CD1c-positive myeloid dendritic cell (primary cell): ENCODE measurements around the gene SINHCAF.

Experiments
- DNase-seq: peaks from one replicate; pipeline ENCODE4 v3.0.0-alpha.2; 2016; ENCODE audit errors: extremely low spot score

The SINHCAF gene

DNA sequence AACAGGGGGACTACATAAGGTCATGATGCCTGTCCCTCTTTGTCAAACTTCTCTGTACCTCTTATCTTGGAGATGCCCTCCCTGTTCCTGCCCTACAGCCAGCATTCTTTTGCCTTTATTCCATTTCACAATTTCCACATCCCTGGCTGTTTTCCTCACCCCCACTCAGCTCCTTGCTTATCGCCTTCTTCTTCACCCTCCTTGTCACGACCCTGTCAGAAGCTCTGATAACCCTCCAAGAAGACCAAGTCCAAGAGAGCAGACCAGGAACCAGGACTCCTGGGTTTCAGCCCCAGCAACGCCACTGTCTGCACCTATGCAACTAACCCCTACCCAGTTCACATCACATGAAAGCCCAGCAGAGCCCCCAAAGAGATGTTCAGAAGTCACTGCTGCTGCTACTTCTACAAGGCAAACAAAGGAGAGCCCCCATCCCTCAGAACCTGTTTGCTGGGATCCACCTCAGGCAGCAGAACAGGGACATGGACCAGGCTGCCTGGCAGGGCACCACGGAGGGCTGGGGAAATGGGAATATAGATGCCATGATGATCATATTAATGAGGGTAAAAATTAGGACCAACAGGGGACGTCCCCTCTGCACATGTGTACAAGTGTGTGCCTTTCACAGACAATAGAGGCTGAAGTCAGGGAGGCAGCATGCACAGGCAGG, 92.8 kb downstream of the SINHCAF start:
- no peak for DNase-seq

DNA sequence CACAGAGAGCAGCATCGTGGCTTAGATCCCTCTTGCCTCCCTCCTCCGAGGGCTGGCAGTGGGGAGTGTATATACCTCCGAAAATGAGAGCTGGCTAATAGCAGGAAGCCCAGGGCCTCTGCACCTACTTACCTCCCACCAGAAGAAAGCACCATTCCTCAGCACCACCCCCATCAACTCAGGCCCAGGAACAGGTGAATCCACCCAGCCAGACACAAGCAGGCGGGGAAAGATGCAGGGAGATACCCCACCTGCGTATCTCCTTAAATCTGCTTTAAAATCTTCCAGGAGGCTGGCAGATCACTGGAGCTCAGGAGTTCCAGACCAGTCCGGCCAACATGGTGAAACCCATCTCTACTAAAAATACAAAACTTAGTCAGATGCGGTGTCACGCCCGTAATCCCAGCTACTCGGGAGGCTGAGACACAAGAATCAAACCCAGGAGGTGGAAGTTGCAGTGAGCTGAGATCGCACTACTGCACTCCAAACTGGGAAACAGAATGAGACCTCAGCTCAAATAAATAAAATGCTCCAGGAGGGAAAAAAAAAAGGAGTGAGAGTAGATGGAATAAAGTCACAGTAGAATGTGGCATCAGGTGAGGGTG, 93.5 kb downstream of the SINHCAF start:
- no peak for DNase-seq

DNA sequence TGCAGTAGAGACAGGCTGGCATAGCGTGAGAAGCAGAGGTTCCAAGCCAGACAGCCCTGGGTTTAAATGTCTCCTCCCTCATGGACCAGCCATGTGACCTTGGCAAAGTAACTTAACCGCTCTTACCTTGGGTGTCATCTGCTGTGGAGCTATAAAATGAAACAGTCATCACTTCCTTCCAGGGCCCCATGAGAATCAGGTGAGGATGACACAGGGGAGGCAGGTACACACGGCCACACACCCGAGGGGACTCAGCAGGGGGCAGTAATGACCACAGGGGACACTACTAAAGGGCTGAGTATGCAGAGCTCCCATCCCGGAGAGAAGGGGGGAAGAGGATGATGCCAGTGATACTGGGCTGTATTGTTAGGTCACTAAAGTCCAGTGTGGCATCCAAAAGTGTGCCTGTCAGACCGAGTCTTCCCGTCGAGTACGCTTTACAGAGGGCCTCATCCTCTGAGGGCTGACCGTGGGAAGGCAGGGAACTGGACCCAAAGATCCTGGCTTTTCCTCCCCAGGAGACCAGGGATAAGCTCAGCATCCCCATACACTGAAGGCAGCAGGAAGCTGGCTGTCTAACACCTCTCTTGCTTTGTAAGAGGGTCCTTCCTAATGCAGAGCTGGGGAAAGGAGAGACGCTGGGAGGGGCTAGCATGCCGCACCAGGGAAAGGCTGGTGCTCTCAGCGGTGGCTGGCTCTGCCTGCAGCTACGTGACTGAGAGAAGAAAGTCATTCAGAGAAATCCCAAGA, 94.2 kb downstream of the SINHCAF start:
- no peak for DNase-seq
